Fibroblast of lung (primary cell): Measurements from ENCODE around the gene ZDHHC14. TPM values are rescaled to one million over a fixed set of nuclear protein-coding genes. Genes with fewer than 3 reads are reported as not detected.

Experiments used
- DNase-seq, 2 donors: peaks; one replicate each; pipeline versions ENCODE4 v3.0.0 to v3.0.0-alpha.2; 2010; ENCODE audit warnings: low read depth in 2 of 2
- H2AFZ ChIP-seq: 2 replicates; pipeline ENCODE4 v1.5.1; 2012; ENCODE audit warnings: low read length, control low read depth, inconsistent platforms
- H3K27ac ChIP-seq: 2 replicates; pipeline ENCODE4 v1.5.1; 2011; ENCODE audit warnings: low read length, control low read depth; ENCODE audit not compliant: insufficient read depth
- H3K27me3 ChIP-seq: 2 replicates; pipeline ENCODE4 v1.5.1; 2011; ENCODE audit warnings: mild to moderate bottlenecking, low read length; ENCODE audit not compliant: control insufficient read depth, insufficient read depth
- H3K36me3 ChIP-seq: 2 replicates; pipeline ENCODE4 v1.5.1; 2011; ENCODE audit warnings: low read length; ENCODE audit not compliant: control insufficient read depth, insufficient read depth
- H3K4me1 ChIP-seq: 2 replicates; pipeline ENCODE4 v1.5.1; 2011; ENCODE audit warnings: low read length; ENCODE audit not compliant: control insufficient read depth, insufficient read depth; ENCODE audit errors: extremely low read depth
- H3K4me2 ChIP-seq: 2 replicates; pipeline ENCODE4 v1.5.1; 2011; ENCODE audit warnings: low read length, control low read depth; ENCODE audit not compliant: insufficient read depth; ENCODE audit errors: extremely low read depth
- H3K4me3 ChIP-seq, 4 experiments: fragments of 200-600 bp in 1 of 4; sonication (generic) in 1 of 4; replicated peaks in 1 of 4; 2 replicates each; pipeline ENCODE4 v1.5.1; 2011 to 2016; ENCODE audit warnings: low read length in 4 of 4, low read depth in 3 of 4, mild to moderate bottlenecking in 3 of 4, control low read depth in 2 of 4, inconsistent platforms in 1 of 4, mixed read lengths in 1 of 4; ENCODE audit not compliant: insufficient read depth in 1 of 4; ENCODE audit errors: control extremely low read depth in 1 of 4
- H3K79me2 ChIP-seq: 2 replicates; pipeline ENCODE4 v1.5.1; 2012; ENCODE audit warnings: mild to moderate bottlenecking, low read length, inconsistent platforms; ENCODE audit not compliant: control insufficient read depth, insufficient read depth
- H3K9ac ChIP-seq: 2 replicates; pipeline ENCODE4 v1.5.1; 2011; ENCODE audit warnings: mild to moderate bottlenecking, low read length, control low read depth; ENCODE audit not compliant: insufficient read depth
- H3K9me3 ChIP-seq: 2 replicates; pipeline ENCODE4 v1.5.1; 2012; ENCODE audit warnings: low read depth, low read length; ENCODE audit not compliant: control insufficient read depth, insufficient read depth
- H4K20me1 ChIP-seq: 2 replicates; pipeline ENCODE4 v1.5.1; 2011; ENCODE audit warnings: low read length; ENCODE audit not compliant: control insufficient read depth, insufficient read depth; ENCODE audit errors: extremely low read depth
- CTCF ChIP-seq, 2 donors: IDR thresholded peaks in 1 of 2; conservative IDR thresholded peaks in 1 of 2; 1 replicate in 1 of 2; 2 replicates in 1 of 2; pipeline ENCODE4 v1.5.1; 2011 to 2012; ENCODE audit warnings: low read length in 2 of 2, control low read depth in 1 of 2, inconsistent platforms in 1 of 2, low read depth in 1 of 2, mild to moderate bottlenecking in 1 of 2
- EZH2 ChIP-seq: IDR thresholded peaks from 2 replicates; pipeline ENCODE4 v1.5.1; 2012; ENCODE audit warnings: low read length, control low read depth, mild to moderate bottlenecking; ENCODE audit errors: missing control alignments
- polyA plus RNA-seq, 2 donors: library from polyadenylated mRNA; depleted of rRNA in 1 of 2; stranded (reverse) in 1 of 2; unstranded in 1 of 2; fragments of >200 nt; gene quantifications; 2 replicates each; pipeline ENCODE4 v1.2.1, GENCODE V29; 2011 to 2012; ENCODE audit warnings: missing spikeins in 1 of 2
- total RNA-seq: library from RNA; depleted of rRNA; stranded (reverse); fragments of >200 nt; gene quantifications from 2 replicates; pipeline ENCODE4 v1.2.1, GENCODE V29; 2014

The ZDHHC14 gene
- total and polyA plus RNA-seq, 2 donors (not counting 1 experiment from before 2014, with no cell fraction given) = 1.7 to 3.5 TPM

- no peak overlapping the region for H3K4me3 ChIP-seq
- no peak overlapping the region for H2AFZ ChIP-seq
- no peak overlapping the region for H3K4me2 ChIP-seq
- DNase-seq = peak; percentile 42 to 80
- H3K27me3 ChIP-seq = peaks cover 10% of the 10 kb centered on the region
- H3K9me3 ChIP-seq = no peaks in the 10 kb centered on the region
- H3K36me3 ChIP-seq = no peaks in the 10 kb centered on the region
- H3K4me1 ChIP-seq = peaks cover 4% of the 10 kb centered on the region
- H3K9ac ChIP-seq = no peak overlapping the region
- H3K27ac ChIP-seq = no peak overlapping the region
- TF ChIP-seq CTCF (conservative IDR thresholded peaks at IDR 0.05 in 1 of 2, IDR thresholded peaks at IDR 0.05 in 1 of 2; ENCODE audit: low read depth in 1 of 2, low read length in 2 of 2) = no peak
- TF ChIP-seq EZH2 = no peak
- no peaks in the 10 kb centered on the region for H4K20me1 ChIP-seq
- H3K79me2 ChIP-seq = no peaks in the 10 kb centered on the region
Observed at GRCh38 chr6:157714153-157714490, 333.1 kb downstream of the ZDHHC14 start.

GRCh38 chr6:157715728-157716164, 334.8 kb downstream of the ZDHHC14 start:
- DNase-seq = peak; percentile 68 to 100
- H3K27ac ChIP-seq = peak overlapping the region; percentile 6
- no peaks in the 10 kb centered on the region for H3K9me3 ChIP-seq
- H3K4me2 ChIP-seq = no peak overlapping the region
- H3K9ac ChIP-seq = no peak overlapping the region
- H3K79me2 ChIP-seq = no peaks in the 10 kb centered on the region
- H2AFZ ChIP-seq = no peak overlapping the region
- H3K4me1 ChIP-seq = peaks cover 4% of the 10 kb centered on the region
- H3K36me3 ChIP-seq = no peaks in the 10 kb centered on the region
- H3K4me3 ChIP-seq = no peak overlapping the region
- peaks cover 10% of the 10 kb centered on the region for H3K27me3 ChIP-seq
- H4K20me1 ChIP-seq = no peaks in the 10 kb centered on the region
- no peak for TF ChIP-seq EZH2
- TF ChIP-seq CTCF (conservative IDR thresholded peaks at IDR 0.05 in 1 of 2, IDR thresholded peaks at IDR 0.05 in 1 of 2; ENCODE audit: low read depth in 1 of 2, low read length in 2 of 2) = no peak

- Histone ChIP-seq H3K36me3 (no peaks in the 10 kb centered on the region), H3K27me3 (peaks cover 8% of the 10 kb centered on the region), H2AFZ (no peak overlapping the region), H3K4me2 (peak overlapping the region; percentile 17), H3K4me3 (no peak overlapping the region), H3K27ac (no peak overlapping the region), H3K9ac (no peak overlapping the region), H3K9me3 (no peaks in the 10 kb centered on the region), H3K4me1 (peaks cover 4% of the 10 kb centered on the region), H4K20me1 (no peaks in the 10 kb centered on the region), H3K79me2 (no peaks in the 10 kb centered on the region)
- peak in 1 of 2 donors; percentile 34 for DNase-seq
- TF ChIP-seq EZH2 (no peak), CTCF (conservative IDR thresholded peaks at IDR 0.05 in 1 of 2, IDR thresholded peaks at IDR 0.05 in 1 of 2; ENCODE audit: low read depth in 1 of 2, low read length in 2 of 2) (no peak)
Observed at GRCh38 chr6:157716251-157716995, 335.4 kb downstream of the ZDHHC14 start.
